Measurements from ENCODE around the gene ZNF709.

- TF ChIP-seq CTCF (IDR thresholded peaks at IDR 0.05) (no peak), POLR2A (IDR thresholded peaks at IDR 0.05) (peak; percentile 53), EP300 (IDR thresholded peaks at IDR 0.05) (no peak)
Measured at GRCh38 chr19:12484371-12485051, at the start of gene ZNF709.

Data from ovary (tissue), 3 donors.